Measurements from ENCODE around the gene COA7. TPM values are rescaled to one million over a fixed set of nuclear protein-coding genes. Genes with fewer than 3 reads are reported as not detected.

COA7 gene
- total RNA-seq, result 7.4 and 12.0 TPM in 2 replicates

DNA sequence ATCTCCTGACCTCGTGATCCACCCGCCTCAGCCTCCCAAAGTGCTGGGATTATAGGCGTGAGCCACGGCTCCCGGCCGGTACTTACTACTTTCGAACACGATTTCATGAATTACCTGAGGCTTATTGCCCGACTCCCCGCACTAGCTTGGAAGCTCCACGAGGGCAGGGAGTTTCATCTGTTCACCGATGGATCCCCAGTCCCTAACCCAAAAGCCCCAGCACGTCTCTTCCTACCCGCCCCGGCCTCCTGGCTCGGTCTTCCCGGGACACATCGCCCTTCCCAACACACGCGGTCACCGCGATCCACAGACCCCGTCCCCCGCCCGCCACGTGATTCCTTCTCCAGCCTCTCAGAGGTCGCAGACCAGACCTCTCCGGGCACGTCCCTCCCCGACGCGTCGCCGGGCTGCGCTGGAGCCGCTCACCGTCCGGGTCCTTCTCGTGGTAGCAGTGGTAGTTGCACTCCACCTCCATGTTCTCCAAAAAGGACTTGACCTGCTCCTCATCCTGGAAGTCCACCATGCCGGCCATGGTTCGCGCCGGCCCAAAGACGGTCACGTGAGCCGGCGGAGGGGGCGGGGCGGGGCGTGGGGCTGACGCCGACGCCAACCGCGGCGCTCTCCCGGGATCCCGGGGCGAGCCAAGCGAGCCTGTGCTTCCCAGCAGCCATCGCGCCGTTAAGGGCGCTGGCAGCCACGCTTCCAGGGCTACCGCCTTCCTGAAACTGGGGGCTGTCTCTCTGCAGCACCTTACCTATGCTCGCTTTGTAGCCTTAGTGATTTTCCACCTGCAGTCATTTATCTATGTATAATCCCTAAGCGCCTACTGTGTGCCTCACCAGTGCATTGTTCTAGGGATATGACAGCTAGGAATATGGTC, at the start of gene COA7:
TSS of gene COA7 (minus strand) at position 553 of the 880 bp plus-strand sequence. CDS start at position 532, 21 bp downstream.

GRCh38 chr1:52726265-52727113, 28.3 kb upstream of the COA7 start, which contains the start of gene ZYG11B:
Gene ZYG11B, plus strand, starts transcription at chr1:52726453. Its CDS starts 201 bp downstream, at chr1:52726654.

Other genes starting within 250 kb of the COA7 start
- gene TUT4, start 145.3 kb downstream of the COA7 start, total RNA-seq, result 12.8 and 21.6 TPM in 2 replicates
- gene GPX7, start 96.0 kb downstream of the COA7 start, total RNA-seq, result 21.9 and 55.5 TPM in 2 replicates
- gene SHISAL2A, start 65.2 kb downstream of the COA7 start, total RNA-seq, result not detected in 2 replicates
- 27.0 and 34.9 TPM in 2 replicates for gene ZYG11B, start 28.1 kb upstream of the COA7 start, total RNA-seq
- 0.96 and 1.0 TPM in 2 replicates for gene ZYG11A, start 144.4 kb upstream of the COA7 start, total RNA-seq
- 11.1 and 31.1 TPM in 2 replicates for gene ECHDC2, start 223.4 kb upstream of the COA7 start, total RNA-seq
- 107 and 161 TPM in 2 replicates for gene SCP2, start 228.9 kb upstream of the COA7 start, total RNA-seq

Measured in epithelial cell of alveolus of lung (primary cell).